ENCODE results near the gene HEMGN. TPM values are rescaled to one million over a fixed set of nuclear protein-coding genes. Genes with fewer than 3 reads are reported as not detected.

The HEMGN gene
- total RNA-seq, 1 experiment from 2014 or later, result not detected

DNA sequence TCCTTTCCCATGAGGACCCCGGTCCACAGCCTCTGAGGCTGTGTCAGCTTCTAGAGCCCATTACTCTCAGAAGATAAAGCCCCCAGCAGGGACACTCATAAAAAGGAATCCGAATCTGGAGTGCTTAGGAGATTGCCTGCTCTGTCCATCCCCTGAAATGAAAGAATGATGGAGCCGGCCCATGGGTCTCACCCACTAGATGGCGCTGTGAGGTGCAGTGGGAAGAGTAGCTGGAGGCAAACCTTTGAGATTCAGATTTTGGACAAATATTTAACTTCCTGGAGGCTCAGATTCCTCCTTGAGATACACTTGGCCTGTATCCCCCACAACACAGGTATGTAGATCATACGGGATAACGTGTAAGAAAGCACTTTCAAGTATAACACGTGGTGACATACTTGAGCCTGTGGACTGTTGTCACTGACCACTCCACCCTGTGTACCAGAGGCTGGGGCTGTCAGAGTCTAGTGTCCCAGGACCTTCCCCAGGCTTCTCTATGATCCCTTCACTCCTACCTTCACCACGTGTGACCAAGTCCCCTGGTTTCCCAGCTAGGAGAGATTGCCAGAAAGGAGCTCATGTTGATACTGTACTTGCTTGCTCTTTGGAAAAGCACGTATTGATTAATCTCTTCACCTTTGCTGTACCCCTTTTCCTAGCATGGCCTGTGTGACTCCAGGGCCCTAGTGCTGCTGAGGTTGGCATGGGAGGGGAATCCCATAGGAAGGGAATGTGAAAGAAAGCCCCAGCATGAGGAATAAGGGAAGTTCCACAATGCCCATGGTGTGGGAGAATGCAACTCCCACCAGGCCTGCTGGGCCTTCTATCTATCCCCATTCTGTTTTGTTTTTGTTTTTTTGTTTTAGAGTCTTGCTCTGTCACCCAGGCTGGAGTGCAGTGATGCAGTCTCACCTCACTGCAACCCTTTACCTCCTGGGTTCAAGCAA lies 47.8 kb downstream of the HEMGN start:
- intact Hi-C loops (cut with micrococcal nuclease; ENCODE audit: unreplicated experiment), result loop anchor here (2.0 kb wide), 1 partner anchor 179 kb away; no protein-coding TSS in a partner anchor
- Mint-ChIP-seq H3K36me3 (ENCODE audit: insufficient read depth, unreplicated experiment) (no peaks in the 10 kb centered on the region), H3K4me1 (ENCODE audit: low read depth, unreplicated experiment) (no peaks in the 10 kb centered on the region), H3K4me3 (ENCODE audit: unreplicated experiment) (no peak overlapping the region), H3K27ac (ENCODE audit: unreplicated experiment) (no peak overlapping the region), H3K27me3 (ENCODE audit: insufficient read depth, unreplicated experiment) (no peaks in the 10 kb centered on the region), H3K9me3 (ENCODE audit: unreplicated experiment) (no peaks in the 10 kb centered on the region)
- Histone ChIP-seq H3K4me3 (ENCODE audit: low read depth, low read length) (no peak overlapping the region), H3K9me3 (0 out of 2 replicates have a peak, but pooled peaks cover 2% of the 10 kb centered on the region), H3K27me3 (replicated peaks; ENCODE audit: control insufficient read depth, insufficient read depth, low read length) (no peaks in the 10 kb centered on the region), H3K4me1 (no peaks in the 10 kb centered on the region), H3K36me3 (ENCODE audit: control insufficient read depth, insufficient read depth, low read length) (no peaks in the 10 kb centered on the region)
- CTCF ChIA-PET, result interaction anchor here (0.6 to 1.2 kb wide), 4 partner anchors 10 to 140 kb away, joined by 3 to 4 read pairs (median 3); partner anchors contain the start of gene TRMO
- TF ChIP-seq CTCF (IDR thresholded peaks at IDR 0.05; ENCODE audit: insufficient read depth in 1 of 2, low read depth in 1 of 2, low read length in 1 of 2, severe bottlenecking in 1 of 2, unreplicated experiment in 1 of 2), result peak; percentile 50 to 60
- POLR2A ChIA-PET, result no interaction called here
- BruUV-seq (replicated peaks), result no TSS peak
- peak in 1 of 2 experiments; percentile 56 for DNase-seq

- POLR2A ChIA-PET, result no interaction called here
- H3K36me3 Mint-ChIP-seq (ENCODE audit: insufficient read depth, unreplicated experiment), result no peaks in the 10 kb centered on the region
- H3K9me3 ChIP-seq, result no peaks in the 10 kb centered on the region
- no peak overlapping the region for H3K27ac Mint-ChIP-seq (ENCODE audit: unreplicated experiment)
- no peaks in the 10 kb centered on the region; the same call in 1 of the 2 replicates for H3K4me1 ChIP-seq
- no peaks in the 10 kb centered on the region for H3K4me1 Mint-ChIP-seq (ENCODE audit: low read depth, unreplicated experiment)
- no TSS peak for BruUV-seq (replicated peaks)
- CTCF ChIA-PET, result no interaction called here
- H3K4me3 ChIP-seq (ENCODE audit: low read depth, low read length), result no peak overlapping the region
- H3K27me3 Mint-ChIP-seq (ENCODE audit: insufficient read depth, unreplicated experiment), result no peaks in the 10 kb centered on the region
- H3K36me3 ChIP-seq (ENCODE audit: control insufficient read depth, insufficient read depth, low read length), result no peaks in the 10 kb centered on the region
- TF ChIP-seq CTCF (IDR thresholded peaks at IDR 0.05; ENCODE audit: insufficient read depth in 1 of 2, low read depth in 1 of 2, low read length in 1 of 2, severe bottlenecking in 1 of 2, unreplicated experiment in 1 of 2), result no peak
- DNase-seq, result no peak
- no peak overlapping the region for H3K4me3 Mint-ChIP-seq (ENCODE audit: unreplicated experiment)
- intact Hi-C loops (cut with micrococcal nuclease; ENCODE audit: unreplicated experiment), result no loop called here
- no peaks in the 10 kb centered on the region for H3K27me3 ChIP-seq (replicated peaks; ENCODE audit: control insufficient read depth, insufficient read depth, low read length)
- H3K9me3 Mint-ChIP-seq (ENCODE audit: unreplicated experiment), result no peaks in the 10 kb centered on the region
These were observed 57.6 kb downstream of the HEMGN start for GRCh38 chr9:97880336-97880735.

Other genes starting within 250 kb of the HEMGN start
- 15.6 and 18.8 TPM in 2 replicates for gene XPA, start 240.8 kb downstream of the HEMGN start, total RNA-seq (2022)
- gene FOXE1, start 84.9 kb downstream of the HEMGN start, total RNA-seq (2022), result not detected in 2 replicates
- 10.0 and 15.2 TPM in 2 replicates for gene TRMO, start 15.7 kb downstream of the HEMGN start, total RNA-seq (2022)
- 299 and 317 TPM in 2 replicates for gene ANP32B, start 45.2 kb upstream of the HEMGN start, total RNA-seq (2022)
- gene NANS, start 118.6 kb upstream of the HEMGN start, total RNA-seq (2022), result 68.7 and 71.7 TPM in 2 replicates
- gene TRIM14, start 181.1 kb upstream of the HEMGN start, total RNA-seq (2022), result 30.3 and 34.5 TPM in 2 replicates

All from Caco-2 (cell line).